ENCODE results near the gene EHF. TPM values are rescaled to one million over a fixed set of nuclear protein-coding genes. Genes with fewer than 3 reads are reported as not detected.

Gene EHF
- polyA plus RNA-seq, 1 of the 3 experiments (the other 2 are of a cell fraction), result not detected

- no peaks in the 10 kb centered on the region for H3K9me2 ChIP-seq
- 88% methylated on average over 5 of the region's 5 CpGs for WGBS (ENCODE audit: low lambda C conversion rate)
- POLR2A ChIA-PET, result no interaction called here
Observed at GRCh38 chr11:34610324-34611041, 10.4 kb upstream of the EHF start.

GRCh38 chr11:34613015-34613414 lies 7.9 kb upstream of the EHF start:
- no peaks in the 10 kb centered on the region for H3K9me2 ChIP-seq
- no peak overlapping the region for H2AFZ ChIP-seq (ENCODE audit: low read depth)
- H3K4me1 ChIP-seq (ENCODE audit: control insufficient read depth in 1 of 2, insufficient read depth in 2 of 2, low read depth in 1 of 2, low read length in 1 of 2), result no peaks in the 10 kb centered on the region
- no peak overlapping the region for H3K27ac ChIP-seq (ENCODE audit: low read depth in 2 of 2, low read length in 1 of 2)
- H3K4me2 ChIP-seq, result no peak overlapping the region
- no peaks in the 10 kb centered on the region for H3K36me3 ChIP-seq (replicated peaks in 1 of 2; ENCODE audit: control insufficient read depth in 1 of 2, insufficient read depth in 2 of 2, low read length in 1 of 2)
- H3K9me3 ChIP-seq, result no peaks in the 10 kb centered on the region
- DNase-seq, result no peak
- H3K79me2 ChIP-seq (ENCODE audit: insufficient read depth), result no peaks in the 10 kb centered on the region
- no peaks in the 10 kb centered on the region for H4K20me1 ChIP-seq (ENCODE audit: insufficient read depth)
- H3F3A ChIP-seq (replicated peaks; ENCODE audit: insufficient read depth), result no peaks in the 10 kb centered on the region
- no peak for TF ChIP-seq NRF1 (IDR thresholded peaks at IDR 0.05; ENCODE audit: low read depth, low read length)
- TF ChIP-seq SMC3 (IDR thresholded peaks at IDR 0.05; ENCODE audit: low read depth, low read length), result no peak
- TF ChIP-seq USF2 (IDR thresholded peaks at IDR 0.05; ENCODE audit: borderline replicate concordance, low read depth, low read length), result no peak
- ChIA-PET CTCF (no interaction called here), POLR2A (no interaction called here)
- no peaks in the 10 kb centered on the region for H3K27me3 ChIP-seq (ENCODE audit: insufficient read depth)
- H3K9ac ChIP-seq, result no peak overlapping the region
- H3K4me3 ChIP-seq (ENCODE audit: low read depth in 2 of 2, low read length in 1 of 2), result no peak overlapping the region

More at GRCh38 chr11:34610324-34611041, 10.4 kb upstream of the EHF start:
- Histone ChIP-seq H3F3A (replicated peaks; ENCODE audit: insufficient read depth) (no peaks in the 10 kb centered on the region), H3K36me3 (replicated peaks in 1 of 2; ENCODE audit: control insufficient read depth in 1 of 2, insufficient read depth in 2 of 2, low read length in 1 of 2) (no peaks in the 10 kb centered on the region), H3K9ac (no peak overlapping the region), H4K20me1 (ENCODE audit: insufficient read depth) (no peaks in the 10 kb centered on the region), H3K4me2 (no peak overlapping the region), H3K4me3 (ENCODE audit: low read depth in 2 of 2, low read length in 1 of 2) (no peak overlapping the region), H3K27me3 (ENCODE audit: insufficient read depth) (no peaks in the 10 kb centered on the region), H3K9me3 (no peaks in the 10 kb centered on the region), H2AFZ (ENCODE audit: low read depth) (no peak overlapping the region), H3K27ac (ENCODE audit: low read depth in 2 of 2, low read length in 1 of 2) (no peak overlapping the region), H3K4me1 (ENCODE audit: control insufficient read depth in 1 of 2, insufficient read depth in 2 of 2, low read depth in 1 of 2, low read length in 1 of 2) (no peaks in the 10 kb centered on the region), H3K79me2 (ENCODE audit: insufficient read depth) (no peaks in the 10 kb centered on the region)
- CTCF ChIA-PET, result interaction anchor here (2.5 kb wide), 1 partner anchor 24 kb away, joined by 13 read pairs; no protein-coding TSS in a partner anchor
- no peak for DNase-seq
- TF ChIP-seq RXRA (IDR thresholded peaks at IDR 0.05; ENCODE audit: borderline replicate concordance, low read depth) (no peak), SMC3 (IDR thresholded peaks at IDR 0.05; ENCODE audit: low read depth, low read length) (no peak), RCOR1 (IDR thresholded peaks at IDR 0.05; ENCODE audit: low read length) (no peak), PBX3 (IDR thresholded peaks at IDR 0.05) (no peak), FOXM1 (IDR thresholded peaks at IDR 0.05; ENCODE audit: low read depth) (no peak), NFIC (IDR thresholded peaks at IDR 0.05; ENCODE audit: borderline replicate concordance) (no peak), CHD2 (IDR thresholded peaks at IDR 0.05; ENCODE audit: low read length, partially characterized antibody) (no peak), NRF1 (IDR thresholded peaks at IDR 0.05; ENCODE audit: low read depth, low read length) (no peak), TEAD4 (IDR thresholded peaks at IDR 0.05; ENCODE audit: borderline replicate concordance, insufficient read depth) (no peak), ZBTB33 (IDR thresholded peaks at IDR 0.05; ENCODE audit: borderline replicate concordance, low read depth) (no peak), YY1 (IDR thresholded peaks at IDR 0.05; ENCODE audit: low read depth) (no peak)

Measured in SK-N-SH (cell line).